HepG2 (cell line): ENCODE measurements around the gene CD19. TPM values are rescaled to one million over a fixed set of nuclear protein-coding genes. Genes with fewer than 3 reads are reported as not detected.

Experiments used
- ELF4 ChIP-seq: sonication (generic); formaldehyde crosslinking; IDR thresholded peaks from 2 replicates; pipeline ENCODE4 v1.5.0; 2020; ENCODE audit warnings: missing genetic modification reagents, mild to moderate bottlenecking, moderate library complexity, borderline replicate concordance
- MLLT10 ChIP-seq: sonication (generic); formaldehyde crosslinking; IDR thresholded peaks from 2 replicates; pipeline ENCODE4 v1.4.0; 2020; ENCODE audit warnings: missing genetic modification reagents
- NFIB ChIP-seq: sonication (generic); formaldehyde crosslinking; IDR thresholded peaks from 2 replicates; pipeline ENCODE4 v1.9.0; 2021; ENCODE audit warnings: missing genetic modification reagents, mild to moderate bottlenecking, borderline replicate concordance
- PCBP1 ChIP-seq: fragments of 200-400 bp; formaldehyde crosslinking; IDR thresholded peaks from 2 replicates; pipeline ENCODE4 v1.6.1; 2017; ENCODE audit warnings: mild to moderate bottlenecking, low read depth, low read length, borderline replicate concordance
- PHF5A ChIP-seq: IDR thresholded peaks from one replicate; pipeline ENCODE4 v1.6.1; 2018; ENCODE audit warnings: low read depth, missing genetic modification reagents; ENCODE audit not compliant: unreplicated experiment
- RCOR2 ChIP-seq: IDR thresholded peaks from 2 replicates; pipeline ENCODE4 v1.6.1; 2016; ENCODE audit warnings: missing biosample characterization, missing genetic modification reagents
- U2AF1 ChIP-seq: fragments of 200-400 bp; formaldehyde crosslinking; optimal IDR thresholded peaks from 2 replicates; pipeline ENCODE3; 2017; ENCODE audit warnings: mild to moderate bottlenecking, low read depth, low read length
- ZNF264 ChIP-seq: sonication (generic); formaldehyde crosslinking; IDR thresholded peaks from 2 replicates; pipeline ENCODE4 v1.4.0; 2020; ENCODE audit warnings: missing genetic modification reagents
- ZNF549 ChIP-seq: sonication (generic); formaldehyde crosslinking; IDR thresholded peaks from 2 replicates; pipeline ENCODE4 v1.5.0; 2020; ENCODE audit warnings: missing genetic modification reagents
- ZNF598 ChIP-seq: sonication (generic); formaldehyde crosslinking; IDR thresholded peaks from 2 replicates; pipeline ENCODE4 v1.5.1; 2020; ENCODE audit warnings: mild to moderate bottlenecking, missing genetic modification reagents, borderline replicate concordance
- ZNF788 ChIP-seq: sonication (generic); formaldehyde crosslinking; IDR thresholded peaks from 2 replicates; pipeline ENCODE4 v1.5.0; 2020; ENCODE audit warnings: mild to moderate bottlenecking, missing genetic modification reagents, borderline replicate concordance
- ZZZ3 ChIP-seq: sonication (generic); formaldehyde crosslinking; IDR thresholded peaks from 2 replicates; pipeline ENCODE4 v1.4.0; 2020; ENCODE audit warnings: missing genetic modification reagents, mild to moderate bottlenecking, borderline replicate concordance
- polyA plus RNA-seq, 8 experiments: library from polyadenylated mRNA; depleted of rRNA in 3 of 8; stranded (reverse) in 7 of 8; unstranded in 1 of 8; fragments of >200 nt; fragmentation: Illumina TruSeq in 4 of 8; extraction: Trizol in 4 of 8; gene quantifications; 2 replicates each; pipeline versions ENCODE4 v1.2.1 to v1.2.3, GENCODE V29; 2011 to 2016; ENCODE audit warnings: low read depth in 4 of 8, missing spikeins in 1 of 8, mixed read lengths in 1 of 8; ENCODE audit not compliant: insufficient read depth in 1 of 8
- total RNA-seq, 5 experiments: library from RNA; depleted of rRNA; stranded (reverse); fragments of >200 nt; fragmentation: Illumina TruSeq; extraction: Trizol; gene quantifications; 2 replicates each; pipeline ENCODE4 v1.2.3, GENCODE V29; 2016; ENCODE audit warnings: low read depth in 1 of 5
- TF ChIP-seq, protein P1 (sequence below): sonication (generic); formaldehyde crosslinking; conservative IDR thresholded peaks from 2 replicates; pipeline ENCODE4 v1.4.0; 2020; ENCODE audit warnings: missing genetic modification reagents
- TF ChIP-seq, protein P2 (sequence below): sonication (generic); formaldehyde crosslinking; IDR thresholded peaks from 2 replicates; pipeline ENCODE4 v1.4.0; 2020; ENCODE audit warnings: missing genetic modification reagents; ENCODE audit errors: not compliant biosample characterization
- TF ChIP-seq, protein P3 (sequence below): IDR thresholded peaks from 2 replicates; pipeline ENCODE4 v1.6.1; 2016; ENCODE audit warnings: mild to moderate bottlenecking, missing biosample characterization, missing genetic modification reagents
- TF ChIP-seq, protein P4 (sequence below): sonication (generic); formaldehyde crosslinking; IDR thresholded peaks from 2 replicates; pipeline ENCODE4 v1.4.0; 2020; ENCODE audit warnings: missing genetic modification reagents, borderline replicate concordance

The CD19 gene
- total and polyA plus RNA-seq, 2 of the 13 experiments (the other 11 are each of a cell fraction or from before 2014, with no cell fraction given), result 0.55 to 1.1 TPM

DNA sequence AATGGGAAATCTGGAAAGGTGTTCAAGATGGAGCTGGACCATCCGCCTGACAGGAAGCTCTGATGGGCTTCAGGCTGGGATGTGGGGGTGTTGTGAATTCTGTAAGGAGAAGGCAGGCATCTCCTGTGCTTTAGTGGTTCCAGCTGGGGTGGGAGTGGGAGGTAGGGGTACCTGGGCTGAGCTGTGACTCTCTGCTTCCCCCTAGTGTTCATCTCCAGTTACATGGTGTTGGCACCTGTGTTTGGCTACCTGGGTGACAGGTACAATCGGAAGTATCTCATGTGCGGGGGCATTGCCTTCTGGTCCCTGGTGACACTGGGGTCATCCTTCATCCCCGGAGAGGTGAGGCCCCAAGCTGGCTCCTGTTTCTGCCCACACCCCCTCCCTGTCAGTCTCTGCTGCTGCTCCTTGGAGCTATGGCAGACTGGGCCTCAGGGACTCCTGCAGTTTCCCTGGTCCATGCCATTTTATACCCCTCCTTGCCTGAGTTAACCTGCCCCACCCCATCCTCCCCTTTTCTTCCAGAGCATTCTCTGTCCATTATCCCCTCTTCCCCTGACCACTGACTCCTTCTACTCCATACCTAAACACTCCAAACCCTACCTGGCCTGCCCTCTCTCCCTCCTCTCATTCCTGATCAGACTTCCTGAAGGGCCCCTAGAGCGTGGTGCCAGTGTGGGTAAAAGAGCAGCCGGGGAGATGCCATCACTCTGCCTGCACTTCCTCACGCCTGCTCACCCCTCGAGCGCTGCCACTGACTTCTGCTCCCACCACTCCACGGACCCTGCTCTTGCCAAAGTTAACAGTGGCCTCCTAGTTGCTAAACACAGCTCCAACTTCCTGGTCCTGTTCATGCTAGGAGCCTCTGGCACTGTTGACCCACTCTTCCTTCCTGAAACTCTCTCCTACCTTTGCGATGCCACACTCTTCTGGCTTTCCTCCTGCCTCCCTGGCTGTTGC is 46.2 kb downstream of the CD19 start (continued):
- TF ChIP-seq PCBP1 (no peak), ZNF549 (CRISPR knock-in tag) (no peak), PHF5A (CRISPR knock-in tag) (no peak), ZZZ3 (CRISPR knock-in tag) (no peak), MLLT10 (no peak), ZNF264 (no peak), ZNF788 (CRISPR knock-in tag) (no peak), ZNF598 (CRISPR knock-in tag) (no peak), U2AF1 (no peak), RCOR2 (CRISPR knock-in tag) (no peak), ELF4 (CRISPR knock-in tag) (no peak), NFIB (no peak)
- TF ChIP-seq, protein P1, sequence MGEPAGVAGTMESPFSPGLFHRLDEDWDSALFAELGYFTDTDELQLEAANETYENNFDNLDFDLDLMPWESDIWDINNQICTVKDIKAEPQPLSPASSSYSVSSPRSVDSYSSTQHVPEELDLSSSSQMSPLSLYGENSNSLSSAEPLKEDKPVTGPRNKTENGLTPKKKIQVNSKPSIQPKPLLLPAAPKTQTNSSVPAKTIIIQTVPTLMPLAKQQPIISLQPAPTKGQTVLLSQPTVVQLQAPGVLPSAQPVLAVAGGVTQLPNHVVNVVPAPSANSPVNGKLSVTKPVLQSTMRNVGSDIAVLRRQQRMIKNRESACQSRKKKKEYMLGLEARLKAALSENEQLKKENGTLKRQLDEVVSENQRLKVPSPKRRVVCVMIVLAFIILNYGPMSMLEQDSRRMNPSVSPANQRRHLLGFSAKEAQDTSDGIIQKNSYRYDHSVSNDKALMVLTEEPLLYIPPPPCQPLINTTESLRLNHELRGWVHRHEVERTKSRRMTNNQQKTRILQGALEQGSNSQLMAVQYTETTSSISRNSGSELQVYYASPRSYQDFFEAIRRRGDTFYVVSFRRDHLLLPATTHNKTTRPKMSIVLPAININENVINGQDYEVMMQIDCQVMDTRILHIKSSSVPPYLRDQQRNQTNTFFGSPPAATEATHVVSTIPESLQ, result no peak
- TF ChIP-seq, protein P2, sequence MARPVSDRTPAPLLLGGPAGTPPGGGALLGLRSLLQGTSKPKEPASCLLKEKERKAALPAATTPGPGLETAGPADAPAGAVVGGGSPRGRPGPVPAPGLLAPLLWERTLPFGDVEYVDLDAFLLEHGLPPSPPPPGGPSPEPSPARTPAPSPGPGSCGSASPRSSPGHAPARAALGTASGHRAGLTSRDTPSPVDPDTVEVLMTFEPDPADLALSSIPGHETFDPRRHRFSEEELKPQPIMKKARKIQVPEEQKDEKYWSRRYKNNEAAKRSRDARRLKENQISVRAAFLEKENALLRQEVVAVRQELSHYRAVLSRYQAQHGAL (CRISPR knock-in tag), result no peak
- TF ChIP-seq, protein P3, sequence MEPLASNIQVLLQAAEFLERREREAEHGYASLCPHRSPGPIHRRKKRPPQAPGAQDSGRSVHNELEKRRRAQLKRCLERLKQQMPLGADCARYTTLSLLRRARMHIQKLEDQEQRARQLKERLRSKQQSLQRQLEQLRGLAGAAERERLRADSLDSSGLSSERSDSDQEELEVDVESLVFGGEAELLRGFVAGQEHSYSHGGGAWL, result no peak
- TF ChIP-seq, protein P4, sequence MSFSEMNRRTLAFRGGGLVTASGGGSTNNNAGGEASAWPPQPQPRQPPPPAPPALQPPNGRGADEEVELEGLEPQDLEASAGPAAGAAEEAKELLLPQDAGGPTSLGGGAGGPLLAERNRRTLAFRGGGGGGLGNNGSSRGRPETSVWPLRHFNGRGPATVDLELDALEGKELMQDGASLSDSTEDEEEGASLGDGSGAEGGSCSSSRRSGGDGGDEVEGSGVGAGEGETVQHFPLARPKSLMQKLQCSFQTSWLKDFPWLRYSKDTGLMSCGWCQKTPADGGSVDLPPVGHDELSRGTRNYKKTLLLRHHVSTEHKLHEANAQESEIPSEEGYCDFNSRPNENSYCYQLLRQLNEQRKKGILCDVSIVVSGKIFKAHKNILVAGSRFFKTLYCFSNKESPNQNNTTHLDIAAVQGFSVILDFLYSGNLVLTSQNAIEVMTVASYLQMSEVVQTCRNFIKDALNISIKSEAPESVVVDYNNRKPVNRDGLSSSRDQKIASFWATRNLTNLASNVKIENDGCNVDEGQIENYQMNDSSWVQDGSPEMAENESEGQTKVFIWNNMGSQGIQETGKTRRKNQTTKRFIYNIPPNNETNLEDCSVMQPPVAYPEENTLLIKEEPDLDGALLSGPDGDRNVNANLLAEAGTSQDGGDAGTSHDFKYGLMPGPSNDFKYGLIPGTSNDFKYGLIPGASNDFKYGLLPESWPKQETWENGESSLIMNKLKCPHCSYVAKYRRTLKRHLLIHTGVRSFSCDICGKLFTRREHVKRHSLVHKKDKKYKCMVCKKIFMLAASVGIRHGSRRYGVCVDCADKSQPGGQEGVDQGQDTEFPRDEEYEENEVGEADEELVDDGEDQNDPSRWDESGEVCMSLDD, result no peak
